GM19397 (cell line): Measurements from ENCODE around the gene GDF11.

ENCODE experiments used
- ATAC-seq: cut with Tn5 transposase; IDR thresholded peaks from one replicate; pipeline ENCODE4 v1.9.1; 2021; ENCODE audit warnings: mild to moderate bottlenecking, moderate library complexity; ENCODE audit not compliant: unreplicated experiment

The GDF11 gene

GRCh38 chr12:55780685-55781084, 37.8 kb downstream of the GDF11 start:
- ATAC-seq = no peak

GRCh38 chr12:55788546-55788945, 45.6 kb downstream of the GDF11 start:
- ATAC-seq = no peak

- no peak for ATAC-seq
Observed at GRCh38 chr12:55789171-55789570, 46.2 kb downstream of the GDF11 start.

- no peak for ATAC-seq
Observed at GRCh38 chr12:55789893-55790292, 47.0 kb downstream of the GDF11 start.

GRCh38 chr12:55795950-55796349, 53.0 kb downstream of the GDF11 start:
- ATAC-seq = no peak

GRCh38 chr12:55797068-55797467, 54.1 kb downstream of the GDF11 start:
- no peak for ATAC-seq

GRCh38 chr12:55797550-55797949, 54.6 kb downstream of the GDF11 start:
- no peak for ATAC-seq
